T follicular helper cell (primary cell): ENCODE data around the gene BCL11B.

Source experiments
- DNase-seq: peaks from one replicate; pipeline ENCODE4 v3.0.0-alpha.2; 2020; ENCODE audit warnings: low read depth

Gene BCL11B

DNA sequence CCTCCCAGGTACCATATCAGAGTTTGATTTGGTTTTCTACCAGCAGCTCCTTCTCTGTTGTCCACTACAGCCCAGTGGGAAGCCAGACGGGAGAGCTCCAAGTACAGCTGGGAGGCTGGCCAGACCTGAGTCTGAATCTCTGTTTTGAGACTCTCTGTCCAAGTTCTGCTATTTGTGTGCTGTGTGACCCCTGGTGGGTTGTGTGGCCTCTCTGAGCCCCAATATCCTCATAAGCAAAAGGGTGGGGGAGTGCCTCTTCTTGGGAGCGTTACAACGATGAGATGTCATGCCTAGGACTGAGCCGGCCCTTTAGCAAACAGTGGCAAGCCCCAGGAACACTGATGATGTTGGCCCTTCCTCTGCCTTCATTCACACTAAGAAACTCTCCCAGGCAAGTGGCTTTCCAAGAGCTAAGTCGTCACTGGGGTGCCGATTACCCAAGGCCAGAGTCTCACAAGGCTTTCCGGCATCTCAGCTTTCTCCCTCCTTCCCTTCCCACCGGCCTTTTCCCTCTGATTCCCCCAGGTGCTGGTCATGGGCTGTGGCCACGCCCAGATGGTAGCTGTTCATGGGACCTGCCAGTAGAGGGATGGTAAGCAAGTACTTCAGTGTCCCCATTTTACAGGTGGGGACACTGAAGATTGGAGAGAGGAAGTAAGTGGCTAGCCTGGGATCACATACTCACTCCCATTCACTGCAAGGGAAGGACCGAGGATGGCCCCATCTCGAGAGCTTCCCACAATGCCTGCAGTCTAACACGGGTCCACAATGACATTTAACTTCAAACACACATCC is 47.7 kb downstream of the BCL11B start:
- no peak for DNase-seq

DNA sequence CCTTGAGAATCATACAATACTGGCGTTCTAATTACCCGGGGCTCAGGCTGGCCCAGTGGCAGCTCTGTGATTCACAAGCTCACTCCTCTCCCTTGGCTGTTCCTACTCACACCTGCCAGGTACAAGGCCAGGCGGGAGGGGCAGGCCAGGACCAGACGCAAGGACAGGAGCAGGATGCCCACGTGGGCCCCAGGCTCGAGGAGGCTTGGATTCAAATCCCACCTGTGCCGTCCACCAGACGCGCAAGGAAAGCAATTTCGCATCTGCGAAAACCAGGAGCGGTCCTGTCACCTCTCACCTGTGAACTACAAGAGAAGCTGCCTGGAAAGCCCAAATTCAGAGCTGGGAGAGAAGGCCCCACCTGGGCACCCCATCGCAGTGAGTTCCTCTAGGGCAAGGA is 50.6 kb downstream of the BCL11B start:
- no peak for DNase-seq

DNA sequence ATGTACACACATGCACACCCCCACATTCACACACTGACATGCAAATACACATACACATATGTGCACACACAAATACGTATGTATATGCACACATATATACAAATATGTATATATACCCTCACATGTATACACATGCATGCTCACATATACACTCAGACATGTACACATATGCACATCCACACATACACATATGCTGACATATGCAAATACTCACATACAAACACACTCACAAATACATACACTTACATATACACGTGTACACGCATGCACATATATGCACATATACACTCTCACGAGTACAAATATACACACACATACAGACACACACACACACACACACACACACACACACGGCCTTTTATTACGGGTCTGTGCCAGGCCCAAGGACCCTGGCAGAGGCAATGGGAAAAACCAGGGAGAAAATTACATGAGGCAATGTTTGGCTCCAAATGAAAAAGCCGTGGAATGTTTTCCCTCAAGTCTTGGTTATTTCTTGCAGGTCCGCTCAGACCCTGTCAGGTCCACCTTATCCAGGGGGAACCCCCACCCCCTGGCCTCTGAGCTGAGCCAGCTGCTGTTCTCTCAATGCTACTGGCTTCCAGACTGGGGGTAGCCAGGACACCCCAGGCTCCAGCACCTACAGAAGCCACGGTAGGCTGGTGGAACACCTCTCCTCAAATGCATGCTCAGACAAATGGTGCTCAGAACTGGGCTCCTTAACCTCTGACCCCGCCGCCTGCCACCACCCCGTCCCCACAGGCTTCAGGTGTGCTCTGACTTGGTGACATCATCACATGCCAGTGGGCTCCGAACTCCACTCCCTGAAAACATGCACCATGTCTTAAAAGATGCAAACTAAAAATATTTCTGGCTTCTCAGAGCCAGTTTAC is 54.7 kb downstream of the BCL11B start:
- DNase-seq, result no peak

DNA sequence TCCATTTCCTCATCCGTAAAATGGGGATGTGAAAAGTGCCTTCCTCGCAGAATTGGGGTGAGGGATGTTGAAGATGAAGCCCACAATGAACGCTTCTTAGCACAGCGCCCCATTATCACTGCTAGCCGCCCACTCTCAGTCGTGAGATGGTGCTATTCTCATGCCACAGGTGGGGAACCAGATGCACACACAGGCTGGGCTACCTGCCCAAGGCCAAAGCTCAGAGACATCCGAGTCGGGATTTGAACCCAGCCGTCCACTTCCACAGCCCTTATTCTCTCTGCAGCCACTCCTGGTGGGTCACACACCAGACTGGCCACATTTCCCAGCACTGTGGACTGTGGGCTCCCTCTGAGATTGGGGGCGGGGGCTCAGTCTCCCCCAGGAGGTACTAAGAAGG is 55.8 kb downstream of the BCL11B start:
- no peak for DNase-seq

DNA sequence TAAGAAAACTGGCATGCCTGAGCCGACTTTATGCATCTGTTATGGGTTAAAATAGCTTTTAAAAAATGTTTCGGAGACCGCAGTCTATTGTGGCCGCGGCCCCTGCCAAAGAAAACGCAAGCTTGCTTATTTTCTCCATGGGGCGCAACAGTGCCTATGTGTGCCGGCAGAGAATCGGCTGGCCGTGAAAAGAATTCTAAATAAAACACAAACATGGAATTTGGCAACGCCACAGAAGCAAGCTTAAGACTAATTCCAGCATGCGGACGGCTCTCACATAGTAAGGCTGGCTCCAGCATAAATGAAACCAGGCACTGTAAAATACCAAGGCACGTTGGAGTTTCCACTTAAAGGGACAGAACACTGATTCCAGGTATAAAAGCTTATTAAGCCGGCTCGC is 56.7 kb downstream of the BCL11B start:
- DNase-seq, result no peak

DNA sequence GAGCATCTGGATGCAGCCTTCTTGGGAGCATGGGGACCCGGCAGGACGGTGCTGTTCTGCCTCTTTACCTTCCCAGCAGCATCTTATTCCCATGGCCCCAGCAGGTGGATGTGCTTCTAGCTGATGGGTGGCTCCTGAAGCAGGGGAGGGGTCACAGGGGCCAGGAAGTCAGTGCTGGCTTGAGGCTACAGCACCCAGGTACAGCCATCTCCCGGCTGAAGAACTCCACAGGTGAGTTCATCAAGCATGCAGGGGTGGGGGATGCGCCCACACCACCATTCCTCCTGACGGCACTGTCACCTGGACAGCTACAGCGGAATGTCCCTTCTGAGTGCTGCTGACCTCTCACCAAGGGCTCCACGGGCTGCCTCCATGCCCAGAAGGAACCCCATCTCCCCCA is 57.3 kb downstream of the BCL11B start:
- DNase-seq, result no peak

DNA sequence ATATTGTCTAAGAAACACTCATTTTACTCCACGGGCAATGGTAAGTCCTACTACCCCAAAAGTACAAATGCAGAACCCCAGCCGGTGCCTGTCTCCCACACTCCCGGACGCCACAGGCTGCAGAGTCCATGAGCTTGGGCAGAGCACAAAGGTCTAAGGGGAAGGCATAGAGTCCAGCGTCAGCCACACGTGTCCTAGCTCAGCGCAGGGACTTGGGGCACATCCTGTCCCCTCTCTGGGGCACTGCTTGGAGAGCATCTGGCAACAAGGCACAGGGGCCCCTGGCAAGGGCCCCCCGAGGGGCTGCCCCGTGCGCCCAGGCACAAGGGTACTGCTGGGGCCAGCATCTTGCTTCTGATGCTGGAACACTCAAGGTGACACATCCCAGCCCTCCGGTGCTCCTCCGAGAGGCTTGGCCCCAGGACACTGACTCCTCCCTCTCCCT is 58.4 kb downstream of the BCL11B start:
- DNase-seq, result no peak

DNA sequence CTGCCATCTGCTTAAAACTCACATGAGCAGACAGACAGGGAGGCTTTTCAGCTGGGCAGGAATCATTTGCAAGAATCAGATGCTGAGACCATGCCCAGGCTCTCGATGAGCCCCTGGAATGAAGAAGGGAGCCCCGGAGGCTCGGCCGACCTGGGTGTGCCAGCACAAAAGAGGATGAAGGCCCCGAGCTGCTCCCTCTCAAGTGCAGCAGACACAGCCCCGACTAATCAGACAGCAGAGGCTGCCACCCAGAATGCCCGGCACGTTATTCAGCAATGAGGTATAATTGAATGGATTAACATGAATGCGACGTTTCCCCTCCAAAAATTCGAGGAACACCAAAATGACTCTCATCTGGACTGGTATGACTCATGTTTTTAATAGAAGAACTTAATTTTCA is 58.9 kb downstream of the BCL11B start:
- DNase-seq, result peak; percentile 43

DNA sequence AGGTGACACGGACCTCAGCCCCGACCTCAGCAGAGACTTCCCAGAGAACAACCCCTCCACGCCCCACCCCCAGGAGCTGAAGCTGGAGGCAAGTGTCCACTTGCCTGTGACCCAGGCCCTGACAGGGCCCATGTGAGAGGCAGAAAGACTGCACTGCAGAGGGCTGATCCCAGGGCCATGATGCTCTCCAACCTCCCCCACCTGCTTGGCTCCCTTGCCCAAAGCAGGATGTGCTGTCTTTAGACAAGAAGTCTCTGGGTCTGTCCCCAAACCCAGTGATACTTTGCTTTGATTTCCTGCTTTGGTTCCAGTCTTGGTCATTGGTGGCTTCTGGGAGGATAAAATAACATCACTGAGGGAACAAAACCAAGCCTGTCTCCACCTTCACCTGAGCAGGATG is 59.4 kb downstream of the BCL11B start:
- DNase-seq, result no peak

DNA sequence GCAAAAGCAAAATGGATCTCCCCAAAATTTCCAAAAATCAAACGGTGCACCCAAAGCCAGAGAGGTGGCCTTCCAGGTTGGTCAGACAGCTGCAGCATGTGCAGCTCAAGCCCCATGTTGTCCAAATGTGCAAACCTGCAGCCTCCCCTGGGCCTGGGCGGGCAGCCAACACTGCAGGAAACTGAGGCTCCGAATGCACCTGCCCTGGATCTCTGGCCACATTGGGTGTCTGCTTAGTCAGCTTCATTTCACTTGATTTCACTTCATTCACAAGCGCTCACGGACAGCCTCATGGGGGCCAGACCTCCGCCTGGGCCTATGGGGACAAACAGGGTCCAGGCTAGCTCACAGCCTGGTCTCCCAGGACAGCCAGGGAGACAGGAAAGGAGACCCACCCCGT is 59.8 kb downstream of the BCL11B start:
- DNase-seq, result no peak

DNA sequence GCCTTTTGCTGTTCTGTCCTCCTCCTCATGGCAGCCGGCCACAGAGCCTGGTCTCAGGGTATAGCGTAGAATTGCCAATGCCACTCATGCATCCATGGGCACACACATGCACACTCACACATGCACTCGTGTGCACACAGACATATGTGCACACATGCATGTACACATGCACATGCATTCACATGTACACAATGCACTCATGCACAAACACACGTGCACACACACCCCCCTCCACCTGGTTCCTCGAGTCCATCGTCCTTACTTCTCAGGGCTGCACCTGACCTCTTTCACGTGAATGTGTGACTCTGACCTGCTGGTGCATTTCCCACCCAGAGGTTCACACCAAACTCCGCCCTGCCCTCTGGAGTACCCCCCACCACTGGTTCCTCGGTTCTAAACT is 60.6 kb downstream of the BCL11B start:
- no peak for DNase-seq

DNA sequence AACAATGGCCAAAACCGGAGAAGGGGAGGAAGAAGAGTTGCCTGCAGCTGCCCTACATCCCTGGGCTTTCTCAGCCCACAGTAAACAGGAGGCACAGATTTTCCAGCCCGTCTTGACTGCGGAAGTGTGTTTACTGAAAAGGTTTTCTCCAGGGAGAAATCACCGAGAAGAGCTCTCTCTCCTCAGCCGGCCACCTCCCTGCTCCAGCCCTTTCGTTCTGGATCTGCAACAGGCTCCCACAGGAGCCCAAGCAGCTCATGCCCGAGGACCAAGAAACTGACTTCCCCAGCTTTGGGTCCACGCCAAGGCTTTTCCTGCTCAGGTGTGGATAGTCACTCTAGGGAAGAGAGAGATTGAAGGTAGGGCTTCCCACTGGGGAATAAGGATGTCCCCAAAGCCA is 61.7 kb downstream of the BCL11B start:
- DNase-seq, result no peak

DNA sequence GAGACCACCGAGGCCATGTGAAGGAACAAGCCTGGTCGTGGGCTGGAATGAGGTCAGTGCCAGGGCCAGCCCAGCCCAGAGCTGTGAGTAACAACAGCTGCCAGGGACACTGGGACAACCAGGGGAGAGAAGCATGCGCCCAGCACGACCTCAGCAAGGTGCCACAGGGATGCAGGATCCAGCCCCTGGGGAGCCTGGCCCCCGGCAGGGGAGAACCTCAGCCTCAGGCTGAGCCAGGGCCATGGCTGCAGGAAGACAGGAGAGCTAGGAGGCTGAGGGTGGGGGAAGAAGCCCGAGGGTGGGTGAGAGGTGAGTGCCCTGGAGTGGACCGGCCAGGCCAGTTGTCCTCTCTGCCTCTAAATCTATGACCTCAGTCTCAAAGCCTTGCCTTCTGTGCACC is 62.6 kb downstream of the BCL11B start:
- no peak for DNase-seq

DNA sequence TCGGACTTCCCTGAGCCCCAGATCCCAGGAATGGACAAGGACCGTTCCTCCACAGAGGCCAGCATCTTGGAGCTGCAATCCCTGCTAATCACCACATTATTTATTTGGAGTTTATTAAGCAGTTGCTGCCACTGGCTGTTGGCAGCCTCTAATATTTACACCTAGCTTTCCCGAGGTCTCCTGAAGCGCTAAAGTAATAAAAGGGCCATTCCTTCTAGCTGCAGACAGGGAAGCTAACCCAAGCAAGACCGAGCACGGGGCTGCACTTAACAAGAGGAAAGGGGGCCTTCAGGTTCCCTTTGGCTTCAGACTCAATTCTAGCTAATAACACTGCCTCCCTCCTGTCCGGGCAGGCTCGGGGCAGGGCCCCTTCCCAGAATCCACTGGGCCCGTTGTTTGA is 63.7 kb downstream of the BCL11B start:
- DNase-seq, result no peak

DNA sequence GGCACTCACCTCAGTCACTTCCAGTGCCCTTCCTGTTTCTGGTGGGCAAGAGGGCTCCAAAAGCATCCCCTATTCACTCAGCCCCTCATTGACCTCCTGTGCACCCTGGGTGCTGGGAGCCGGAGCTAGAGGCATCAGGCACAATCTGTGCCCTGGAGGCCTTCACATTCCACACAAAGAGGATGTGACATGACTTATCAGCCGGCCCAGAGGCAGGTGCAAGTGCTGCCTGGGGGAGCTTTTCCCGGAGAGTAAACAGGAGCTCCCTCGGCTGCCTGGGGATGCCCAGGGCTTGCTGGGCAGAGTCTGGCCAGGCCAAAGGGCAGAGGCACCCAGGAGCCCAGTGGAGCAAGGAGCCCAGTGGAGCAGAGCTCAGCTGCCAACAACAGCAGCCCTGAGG is 64.5 kb downstream of the BCL11B start:
- DNase-seq, result no peak

DNA sequence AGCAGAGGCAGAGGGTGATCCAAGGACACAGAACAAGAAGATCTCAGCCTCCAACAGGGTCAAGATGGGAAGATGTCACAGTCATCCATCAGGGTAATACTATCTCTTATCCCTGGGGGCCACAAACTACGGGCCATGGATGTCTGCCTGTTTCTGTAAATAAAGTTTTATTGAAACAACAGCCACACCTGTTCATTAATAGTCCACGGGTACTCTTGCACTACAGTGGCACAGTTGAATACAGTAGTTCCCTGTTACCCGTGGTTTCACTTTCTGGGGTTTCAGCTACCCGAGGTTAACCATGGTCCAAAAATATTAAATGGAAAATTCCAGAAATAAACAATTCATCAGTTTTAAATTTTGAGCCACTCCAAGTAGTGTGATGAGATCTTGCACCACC is 65.9 kb downstream of the BCL11B start:
- DNase-seq, result no peak

DNA sequence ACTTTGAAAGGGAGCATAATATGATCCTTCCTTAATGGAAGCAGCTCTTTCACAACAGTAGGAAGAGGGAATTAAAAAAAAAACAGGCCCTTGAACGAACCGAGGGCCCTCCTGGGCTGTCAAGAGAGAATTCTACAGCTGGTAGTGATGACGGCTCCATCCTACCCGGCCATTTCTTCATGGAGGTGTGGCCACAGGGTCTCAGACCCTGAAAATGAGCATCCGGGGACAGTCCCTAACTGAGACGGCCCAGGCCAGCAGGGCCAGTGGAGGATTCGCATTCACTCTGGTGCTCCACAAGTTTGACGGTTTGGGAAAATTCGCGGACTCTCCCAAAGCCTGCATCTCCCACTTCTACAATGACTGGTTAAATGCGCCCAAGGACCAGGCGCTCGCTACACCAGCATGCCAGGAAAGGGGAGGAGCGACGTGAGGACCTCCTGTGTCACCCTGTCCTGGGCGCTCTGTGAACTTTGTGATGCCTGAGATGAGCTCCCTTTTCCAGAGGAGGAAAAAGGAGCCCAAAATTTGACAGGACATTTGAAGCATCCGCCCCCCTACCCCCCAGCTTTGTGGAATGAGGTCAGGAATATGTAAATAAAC is 66.8 kb downstream of the BCL11B start:
- DNase-seq, result no peak

DNA sequence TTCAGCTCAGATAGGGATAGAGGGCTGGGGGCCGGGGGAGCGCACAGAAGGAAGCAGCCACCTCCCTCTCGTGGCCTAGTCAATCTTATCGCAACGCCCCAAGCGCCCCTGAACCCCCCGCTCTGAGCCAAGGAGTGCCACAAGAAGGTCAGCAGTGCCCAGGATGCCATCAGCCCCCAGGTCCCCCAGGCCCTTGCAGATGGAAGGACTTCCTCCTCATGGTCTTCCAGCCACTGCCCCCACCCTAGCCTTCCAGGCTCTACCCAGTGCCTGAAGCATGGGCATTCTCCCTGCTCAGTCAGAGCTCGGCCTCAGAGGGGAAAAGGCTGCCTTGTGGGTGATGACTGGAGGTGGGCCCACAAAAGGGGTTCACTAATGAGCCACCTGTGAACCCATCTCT is 68.2 kb downstream of the BCL11B start:
- no peak for DNase-seq

DNA sequence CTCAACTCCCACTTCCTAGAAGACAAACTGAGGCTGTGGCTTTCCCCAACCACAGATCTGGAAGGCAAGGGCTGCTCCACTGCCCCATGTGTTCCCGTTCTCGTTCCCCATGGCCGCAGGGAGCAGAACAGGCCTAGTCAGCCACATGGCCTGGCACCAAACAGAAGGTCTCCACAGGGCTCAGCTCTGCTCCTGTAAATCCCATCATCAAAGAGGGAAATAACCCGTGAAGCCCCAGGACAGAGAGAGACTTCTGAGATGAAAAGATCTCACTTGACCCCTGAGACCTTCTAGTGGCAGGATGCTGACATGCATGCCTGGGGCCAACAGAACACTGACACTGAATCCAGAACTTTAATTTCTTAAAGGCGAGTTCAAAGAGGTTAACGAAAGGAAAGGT is 68.9 kb downstream of the BCL11B start:
- no peak for DNase-seq

DNA sequence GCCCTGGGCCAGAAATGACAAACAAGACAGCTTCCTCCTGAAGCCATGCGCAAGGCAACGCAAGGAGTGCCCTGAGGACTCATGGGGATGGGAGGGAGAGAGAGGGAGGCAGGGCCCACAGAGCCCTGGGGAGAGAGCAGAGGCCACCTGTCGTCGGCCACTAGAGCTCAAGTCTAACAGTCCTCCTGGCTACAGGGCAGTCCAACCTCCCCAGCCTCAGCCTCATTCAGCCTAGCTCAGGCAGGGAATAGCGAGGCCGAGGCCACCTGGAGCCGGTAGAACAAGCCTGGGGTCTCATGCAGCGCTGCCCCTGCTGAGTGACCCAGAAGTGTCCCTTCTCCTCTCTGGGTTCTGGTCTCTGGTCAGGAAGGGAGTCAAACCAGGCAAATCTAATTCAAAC is 69.5 kb downstream of the BCL11B start:
- no peak for DNase-seq

DNA sequence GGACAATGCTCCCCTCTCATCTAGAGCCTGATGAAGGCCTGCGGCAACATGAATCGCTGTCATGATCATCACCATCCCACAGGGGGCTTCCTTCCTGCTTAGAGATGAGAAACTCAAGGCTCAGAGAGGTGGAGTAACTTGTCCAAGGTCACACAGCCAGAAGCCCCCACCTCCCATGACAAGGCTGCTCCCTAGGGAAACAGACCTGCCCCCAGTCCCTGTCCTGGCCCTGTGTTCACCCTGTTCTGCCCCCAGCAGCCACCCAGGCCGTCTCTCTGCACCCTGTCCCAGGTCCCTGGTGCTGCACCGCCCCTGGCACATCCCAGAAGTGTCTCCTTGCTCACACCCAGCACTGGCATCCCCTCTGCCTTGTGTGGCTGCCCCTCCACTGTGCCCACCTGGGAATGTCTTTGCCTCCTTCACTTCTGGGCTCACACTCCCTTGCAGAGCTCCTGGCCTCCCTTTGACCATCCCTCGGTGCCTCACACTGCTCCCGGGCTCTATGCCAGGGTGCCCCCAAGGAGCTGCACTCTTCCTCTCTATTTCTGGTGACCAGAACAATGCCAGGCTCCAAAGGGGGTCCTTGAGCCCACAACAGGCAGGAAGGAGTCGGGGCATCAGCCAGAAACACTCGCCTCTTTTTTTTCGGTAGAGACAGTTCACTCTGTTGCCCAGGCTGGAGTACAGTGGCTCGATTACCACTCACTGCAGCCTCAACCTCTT is 70.5 kb downstream of the BCL11B start:
- no peak for DNase-seq

DNA sequence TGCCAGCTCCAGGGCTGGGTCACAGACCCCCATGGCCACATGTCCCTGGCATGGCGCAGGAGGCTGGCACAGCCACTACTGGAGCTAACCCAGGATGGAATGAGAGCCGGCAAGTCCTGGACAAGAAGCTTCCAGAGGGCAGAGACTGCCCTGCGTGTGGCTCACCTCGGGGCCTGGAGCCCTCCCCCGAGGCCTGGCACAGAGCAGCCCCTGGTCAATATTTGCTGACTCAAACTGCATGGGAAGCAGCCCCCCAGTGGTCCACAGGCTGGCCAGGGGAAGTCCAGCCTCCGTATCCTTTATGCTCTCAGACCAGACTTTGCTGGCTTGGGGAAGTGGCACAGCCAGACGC is 71.4 kb downstream of the BCL11B start:
- no peak for DNase-seq
